Measurements from ENCODE around the gene SMNDC1.

SMNDC1 gene

GRCh38 chr10:110244550-110244949 is 60.2 kb downstream of the SMNDC1 start:
- Histone ChIP-seq H3K27me3 (ENCODE audit: low read depth) (no peaks in the 10 kb centered on the region), H3K4me3 (no peak overlapping the region), H3K36me3 (replicated peaks) (no peaks in the 10 kb centered on the region; the same call in 1 of the 2 replicates), H3K9me3 (no peaks in the 10 kb centered on the region), H3K4me1 (peaks cover 16% of the 10 kb centered on the region)
- DNase-seq (ENCODE audit: low spot score in 2 of 2) = peak in 1 of 2 experiments; percentile 65
- in situ Hi-C loops (cut with MboI; ENCODE audit: low sequenced_read_pairs) = no loop called here

GRCh38 chr10:110242511-110242910 is 62.2 kb downstream of the SMNDC1 start:
- no peak for DNase-seq (ENCODE audit: low spot score in 2 of 2)
- no peaks in the 10 kb centered on the region for H3K9me3 ChIP-seq
- H3K4me3 ChIP-seq = no peak overlapping the region
- H3K27me3 ChIP-seq (ENCODE audit: low read depth) = no peaks in the 10 kb centered on the region
- H3K4me1 ChIP-seq = peaks cover 16% of the 10 kb centered on the region
- no peaks in the 10 kb centered on the region; the same call in 1 of the 2 replicates for H3K36me3 ChIP-seq (replicated peaks)
- in situ Hi-C loops (cut with MboI; ENCODE audit: low sequenced_read_pairs) = no loop called here

GRCh38 chr10:110241841-110242240 is 62.9 kb downstream of the SMNDC1 start:
- no peaks in the 10 kb centered on the region for H3K27me3 ChIP-seq (ENCODE audit: low read depth)
- in situ Hi-C loops (cut with MboI; ENCODE audit: low sequenced_read_pairs) = no loop called here
- no peak for DNase-seq (ENCODE audit: low spot score in 2 of 2)

GRCh38 chr10:110241407-110241806 is 63.3 kb downstream of the SMNDC1 start:
- DNase-seq (ENCODE audit: low spot score in 2 of 2) = no peak
- Histone ChIP-seq H3K27me3 (ENCODE audit: low read depth) (no peaks in the 10 kb centered on the region), H3K4me1 (peaks cover 14% of the 10 kb centered on the region), H3K4me3 (no peak overlapping the region), H3K36me3 (replicated peaks) (no peaks in the 10 kb centered on the region; the same call in 1 of the 2 replicates), H3K9me3 (peaks cover 2% of the 10 kb centered on the region; the same call in 1 of the 2 replicates)
- in situ Hi-C loops (cut with MboI; ENCODE audit: low sequenced_read_pairs) = no loop called here

More at GRCh38 chr10:110241841-110242240, 62.9 kb downstream of the SMNDC1 start:
- Histone ChIP-seq H3K4me3 (no peak overlapping the region), H3K4me1 (peaks cover 16% of the 10 kb centered on the region), H3K9me3 (peaks cover 2% of the 10 kb centered on the region; the same call in 1 of the 2 replicates), H3K36me3 (replicated peaks) (no peaks in the 10 kb centered on the region; the same call in none of the 2 replicates)
